PC-3 (cell line): ENCODE results near the gene ACVR1B. TPM values are rescaled to one million over a fixed set of nuclear protein-coding genes. Genes with fewer than 3 reads are reported as not detected.

Experiments
- ATAC-seq: fragments of 200-7000 bp; cut with Tn5 transposase; 2 replicates; pipeline ENCODE4 v1.9.1; 2020; ENCODE audit warnings: mild to moderate bottlenecking, moderate library complexity
- BruUV-seq: library from RNA; stranded (reverse); fragments of 400-500 nt; replicated peaks from 2 replicates; lab custom pipeline; 2021; lab: Mats Ljungman, UMichigan
- CTCF ChIA-PET: fragments of 300-600 bp; sonication (Branson Sonifier 250); formaldehyde crosslinking; loops from one replicate; lab custom pipeline; 2022; ENCODE audit warnings: antibody characterized with exemption; lab: Charles Lee
- POLR2A ChIA-PET: fragments of 300-600 bp; sonication (Branson Sonifier 250); formaldehyde crosslinking; loops from one replicate; lab custom pipeline; 2022; ENCODE audit warnings: antibody characterized with exemption; ENCODE audit not compliant: unreplicated experiment; lab: Charles Lee
- DNase-seq: peaks from one replicate; pipeline ENCODE4 v3.0.0-alpha.2; 2015
- H2AFZ ChIP-seq: fragments of 300-600 bp; sonication (generic); 2 replicates; pipeline ENCODE4 v1.6.0; 2016; ENCODE audit warnings: antibody characterized with exemption, low read length
- H3F3A ChIP-seq: fragments of 300-600 bp; sonication (generic); one replicate; pipeline ENCODE4 v1.6.0; 2017; ENCODE audit warnings: antibody characterized with exemption, low read length, control low read depth, mild to moderate bottlenecking; ENCODE audit not compliant: unreplicated experiment
- H3K27ac ChIP-seq: fragments of 300-600 bp; sonication (generic); 2 replicates; pipeline ENCODE4 v1.5.1; 2016; ENCODE audit warnings: mild to moderate bottlenecking, low read length
- H3K27me3 ChIP-seq: fragments of 300-600 bp; sonication (generic); 2 replicates; pipeline ENCODE4 v1.6.1; 2016; ENCODE audit warnings: low read length, mixed read lengths
- H3K36me3 ChIP-seq: fragments of 300-600 bp; sonication (generic); 2 replicates; pipeline ENCODE4 v1.6.1; 2016; ENCODE audit warnings: low read depth, mixed run types, low read length, mixed read lengths
- H3K4me1 ChIP-seq: fragments of 300-600 bp; sonication (generic); 2 replicates; pipeline ENCODE4 v1.5.1; 2016; ENCODE audit warnings: low read length; ENCODE audit not compliant: insufficient read depth
- H3K4me2 ChIP-seq: fragments of 300-600 bp; sonication (generic); 2 replicates; pipeline ENCODE4 v1.6.0; 2016; ENCODE audit warnings: low read length
- H3K4me3 ChIP-seq: fragments of 300-600 bp; sonication (generic); 2 replicates; pipeline ENCODE4 v1.5.1; 2016; ENCODE audit warnings: mild to moderate bottlenecking, low read length, mixed read lengths
- H3K79me2 ChIP-seq: fragments of 300-600 bp; sonication (generic); 2 replicates; pipeline ENCODE4 v1.6.1; 2017; ENCODE audit warnings: low read length, mixed read lengths
- H3K9ac ChIP-seq: fragments of 300-600 bp; sonication (generic); 2 replicates; pipeline ENCODE4 v1.6.0; 2016; ENCODE audit warnings: mild to moderate bottlenecking, low read length
- H3K9me2 ChIP-seq: fragments of 300-600 bp; sonication (generic); replicated peaks from 2 replicates; pipeline ENCODE4 v1.6.1; 2016; ENCODE audit warnings: mixed run types, low read length, mixed read lengths
- H3K9me3 ChIP-seq: fragments of 300-600 bp; sonication (generic); 2 replicates; pipeline ENCODE4 v1.6.1; 2016; ENCODE audit warnings: low read length, mixed read lengths
- H4K20me1 ChIP-seq: fragments of 300-600 bp; sonication (generic); 2 replicates; pipeline ENCODE4 v1.6.1; 2016; ENCODE audit warnings: low read length, mixed read lengths
- CTCF ChIP-seq: fragments of 300-600 bp; sonication (generic); conservative IDR thresholded peaks from 2 replicates; pipeline ENCODE4 v1.5.1; 2017; ENCODE audit warnings: antibody characterized with exemption, low read depth, mild to moderate bottlenecking, low read length
- EZH2 ChIP-seq: fragments of 300-600 bp; sonication (generic); IDR thresholded peaks from one replicate; pipeline ENCODE4 v1.6.1; 2017; ENCODE audit warnings: antibody characterized with exemption, mild to moderate bottlenecking, low read length; ENCODE audit not compliant: unreplicated experiment
- EZH2phosphoT487 ChIP-seq: fragments of 300-600 bp; sonication (generic); IDR thresholded peaks from 2 replicates; pipeline ENCODE4 v1.6.1; 2018; ENCODE audit warnings: mild to moderate bottlenecking, antibody characterized with exemption, low read length, borderline replicate concordance
- intact Hi-C: fragments of 100-400 bp; cut with micrococcal nuclease; formaldehyde crosslinking; loops from 2 replicates; pipeline ENCODE4 v1.9.0; 2023
- total RNA-seq: library from RNA; depleted of rRNA; stranded (reverse); fragments of >200 nt; gene quantifications from 2 replicates; pipeline ENCODE4 v1.2.3, GENCODE V29; 2014

Gene ACVR1B
- total RNA-seq, 1 experiment from 2014 or later: 9.8 TPM

- no peaks in the 10 kb centered on the region for H3K27me3 ChIP-seq
- CTCF ChIA-PET: no interaction called here
- no peak overlapping the region for H2AFZ ChIP-seq
- H3K9ac ChIP-seq: no peak overlapping the region
- H3K36me3 ChIP-seq: no peaks in the 10 kb centered on the region
- H3F3A ChIP-seq: no peaks in the 10 kb centered on the region
- no peaks in the 10 kb centered on the region for H3K4me1 ChIP-seq
- DNase-seq (no peak), ATAC-seq (no peak)
- intact Hi-C loops: no loop called here
- no peaks in the 10 kb centered on the region for H3K9me2 ChIP-seq
- H4K20me1 ChIP-seq: no peaks in the 10 kb centered on the region
- H3K79me2 ChIP-seq: no peaks in the 10 kb centered on the region
- no peak overlapping the region for H3K4me2 ChIP-seq
- no TSS peak for BruUV-seq
- no peak for TF ChIP-seq EZH2phosphoT487
- no peak for TF ChIP-seq CTCF
- no peak for TF ChIP-seq EZH2
- H3K4me3 ChIP-seq: no peak overlapping the region
- no peak overlapping the region for H3K27ac ChIP-seq
- POLR2A ChIA-PET: no interaction called here
- H3K9me3 ChIP-seq: peaks cover 15% of the 10 kb centered on the region; the same call in 1 of the 2 replicates
These were observed 8.9 kb upstream of the ACVR1B start for GRCh38 chr12:51942501-51943000.

- H3K9me3 ChIP-seq: peaks cover 15% of the 10 kb centered on the region; the same call in 1 of the 2 replicates
- H3K4me2 ChIP-seq: no peak overlapping the region
- no peak for TF ChIP-seq CTCF
- TF ChIP-seq EZH2phosphoT487: no peak
- TF ChIP-seq EZH2: no peak
- intact Hi-C loops: no loop called here
- no peaks in the 10 kb centered on the region for H3K27me3 ChIP-seq
- H4K20me1 ChIP-seq: no peaks in the 10 kb centered on the region
- H3K9me2 ChIP-seq: no peaks in the 10 kb centered on the region
- no peaks in the 10 kb centered on the region for H3F3A ChIP-seq
- H3K36me3 ChIP-seq: no peaks in the 10 kb centered on the region
- no peaks in the 10 kb centered on the region for H3K4me1 ChIP-seq
- no peak overlapping the region for H3K4me3 ChIP-seq
- ATAC-seq (no peak), DNase-seq (no peak)
- no peak overlapping the region for H2AFZ ChIP-seq
- ChIA-PET POLR2A (no interaction called here), CTCF (no interaction called here)
- no peak overlapping the region for H3K27ac ChIP-seq
- no peak overlapping the region for H3K9ac ChIP-seq
- no TSS peak for BruUV-seq
- no peaks in the 10 kb centered on the region for H3K79me2 ChIP-seq
These were observed 8.2 kb upstream of the ACVR1B start for GRCh38 chr12:51943346-51943745.

GRCh38 chr12:51944608-51945233 is 6.8 kb upstream of the ACVR1B start:
- no peaks in the 10 kb centered on the region for H3K27me3 ChIP-seq
- intact Hi-C loops: no loop called here
- CTCF ChIA-PET: no interaction called here

More at GRCh38 chr12:51944608-51945233, 6.8 kb upstream of the ACVR1B start:
- H4K20me1 ChIP-seq: no peaks in the 10 kb centered on the region
- no peaks in the 10 kb centered on the region for H3F3A ChIP-seq
- no peaks in the 10 kb centered on the region for H3K79me2 ChIP-seq
- no peaks in the 10 kb centered on the region for H3K9me2 ChIP-seq
- H3K9ac ChIP-seq: no peak overlapping the region
- DNase-seq (no peak), ATAC-seq (no peak)
- TF ChIP-seq CTCF (no peak), EZH2phosphoT487 (no peak), EZH2 (no peak)
- no peak overlapping the region for H3K4me2 ChIP-seq
- H3K9me3 ChIP-seq: peaks cover 15% of the 10 kb centered on the region; the same call in 1 of the 2 replicates
- POLR2A ChIA-PET: no interaction called here
- no TSS peak for BruUV-seq
- no peaks in the 10 kb centered on the region for H3K36me3 ChIP-seq
- H3K27ac ChIP-seq: no peak overlapping the region
- no peaks in the 10 kb centered on the region for H3K4me1 ChIP-seq
- H3K4me3 ChIP-seq: no peak overlapping the region
- H2AFZ ChIP-seq: no peak overlapping the region
